NCI-H2029 treated with DMSO at 0.1 percent for 48 hours (cell line): ENCODE data around the gene CASQ1.

ENCODE experiments used
- DNase-seq: peaks from one replicate; lab custom pipeline; 2025; lab: John Stamatoyannopoulos, UW

CASQ1 gene

DNA sequence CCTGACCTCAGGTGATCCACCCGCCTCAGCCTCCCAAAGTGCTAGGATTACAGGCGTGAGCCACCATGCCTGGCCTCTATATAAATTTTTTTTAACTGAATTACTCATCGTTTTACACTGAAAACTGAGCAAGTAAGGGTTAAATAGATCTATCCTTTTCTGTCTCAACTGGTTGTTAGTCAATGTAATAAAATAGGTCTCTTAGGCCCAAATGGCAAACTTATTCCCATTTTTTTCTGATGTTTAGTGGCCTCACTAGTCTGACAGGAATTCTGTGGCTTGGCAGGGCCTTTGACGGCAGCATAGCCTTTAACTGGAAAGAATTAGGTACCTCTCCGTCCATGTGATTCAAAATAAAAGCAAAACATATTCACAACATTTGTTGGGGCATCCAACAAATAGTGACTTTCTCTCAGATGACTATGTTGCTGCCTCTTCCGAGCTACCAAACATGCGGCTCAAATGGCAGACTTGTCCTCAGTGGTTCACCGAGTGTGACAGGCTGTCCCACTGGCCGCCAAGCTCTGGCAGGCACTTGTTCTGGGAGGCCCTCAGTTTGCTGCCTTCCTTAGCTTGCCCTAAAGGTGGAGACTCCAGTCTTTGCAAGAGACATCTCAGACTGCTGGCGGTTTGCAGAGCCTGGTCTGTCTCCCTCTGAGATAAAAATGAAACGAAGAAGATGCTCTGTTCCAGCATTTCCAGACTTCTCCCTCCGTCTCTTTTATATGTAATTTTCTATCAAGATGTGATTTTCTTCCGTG lies 21.6 kb upstream of the CASQ1 start:
- no peak for DNase-seq

DNA sequence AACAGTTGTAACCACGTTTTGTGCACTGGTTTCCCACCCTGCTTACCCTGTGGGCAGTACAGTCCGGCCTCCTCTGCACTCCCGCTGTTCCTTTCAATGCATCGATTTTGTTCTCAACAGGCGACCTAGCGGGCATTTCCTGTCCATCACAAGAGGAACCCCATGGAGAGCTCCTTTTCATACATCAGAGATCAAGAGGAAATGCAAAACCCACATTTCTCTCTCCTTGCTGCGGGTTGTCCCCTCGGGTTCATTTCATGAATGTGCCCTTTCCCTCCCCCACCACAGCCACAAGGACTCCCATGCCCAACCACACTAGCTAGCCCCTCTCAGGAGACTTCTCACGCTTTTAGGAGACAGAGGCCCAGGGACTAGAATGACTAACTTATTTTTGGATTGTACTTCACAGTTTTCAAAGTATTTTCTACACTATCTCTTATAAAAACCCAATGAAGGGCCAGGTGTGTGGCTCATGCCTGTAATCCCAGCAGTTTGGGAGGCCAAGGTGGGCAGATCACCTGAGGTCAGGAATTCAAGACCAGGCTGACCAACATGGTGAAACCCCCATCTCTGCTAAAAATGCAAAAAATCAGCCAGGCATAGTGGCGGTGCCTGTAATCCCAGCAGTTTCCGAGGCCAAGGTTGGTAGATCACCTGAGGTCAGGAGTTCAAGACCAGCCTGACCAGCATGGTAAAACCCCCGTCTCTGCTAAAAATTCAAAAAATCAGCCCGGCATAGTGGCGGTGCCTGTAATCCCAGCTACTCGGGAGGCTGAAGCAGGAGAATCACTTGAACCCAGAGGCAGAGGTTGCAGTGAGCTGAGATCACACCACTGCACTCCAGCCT lies 20.6 kb upstream of the CASQ1 start:
- DNase-seq: no peak

GRCh38 chr1:160171354-160171753 lies 19.0 kb upstream of the CASQ1 start:
- no peak for DNase-seq

- DNase-seq: no peak
Measured at GRCh38 chr1:160171980-160172379, 18.4 kb upstream of the CASQ1 start.

GRCh38 chr1:160177231-160177630 lies 13.1 kb upstream of the CASQ1 start:
- DNase-seq: no peak

- DNase-seq: no peak
Measured at GRCh38 chr1:160177667-160178066, 12.7 kb upstream of the CASQ1 start.

- DNase-seq: no peak
Measured at GRCh38 chr1:160178731-160179130, 11.6 kb upstream of the CASQ1 start.

DNA sequence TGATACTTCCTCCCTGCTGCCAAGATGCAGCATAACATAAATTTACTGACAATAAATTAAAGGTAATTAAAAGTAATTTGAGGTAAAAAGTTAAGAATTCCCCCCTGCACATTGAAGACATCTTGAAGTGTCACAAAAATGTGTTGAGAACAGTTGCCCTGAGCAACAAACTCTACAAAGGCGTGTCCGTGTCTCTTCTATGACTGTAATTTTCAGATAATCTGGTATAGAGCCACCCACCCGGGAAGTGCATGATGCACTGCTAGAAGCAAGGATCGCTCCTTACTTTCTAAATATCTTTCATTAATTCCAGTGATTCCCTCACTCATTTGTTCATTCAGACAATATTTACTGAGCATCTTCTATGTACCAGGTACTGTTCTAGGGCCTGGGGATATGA lies 11.0 kb upstream of the CASQ1 start:
- DNase-seq: no peak

DNA sequence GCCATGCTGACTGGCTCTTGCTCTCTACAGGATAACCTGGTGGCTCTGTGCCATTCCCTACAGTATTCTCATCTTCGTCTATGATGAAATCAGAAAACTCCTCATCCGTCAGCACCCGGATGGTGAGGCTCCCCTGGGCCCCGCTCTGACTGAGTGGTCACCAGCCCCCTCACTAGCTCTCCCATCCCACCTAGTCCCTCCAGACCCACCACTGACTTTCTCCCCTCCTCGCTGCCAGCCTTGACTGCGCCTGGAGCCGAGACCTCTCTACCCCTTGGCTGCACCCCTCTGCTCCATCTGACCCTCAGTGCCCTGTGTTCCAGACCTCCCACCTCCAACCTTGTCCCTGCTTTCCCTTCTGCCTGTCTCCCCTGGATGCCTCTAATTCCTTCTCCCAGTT lies 4.1 kb upstream of the CASQ1 start:
- no peak for DNase-seq

DNA sequence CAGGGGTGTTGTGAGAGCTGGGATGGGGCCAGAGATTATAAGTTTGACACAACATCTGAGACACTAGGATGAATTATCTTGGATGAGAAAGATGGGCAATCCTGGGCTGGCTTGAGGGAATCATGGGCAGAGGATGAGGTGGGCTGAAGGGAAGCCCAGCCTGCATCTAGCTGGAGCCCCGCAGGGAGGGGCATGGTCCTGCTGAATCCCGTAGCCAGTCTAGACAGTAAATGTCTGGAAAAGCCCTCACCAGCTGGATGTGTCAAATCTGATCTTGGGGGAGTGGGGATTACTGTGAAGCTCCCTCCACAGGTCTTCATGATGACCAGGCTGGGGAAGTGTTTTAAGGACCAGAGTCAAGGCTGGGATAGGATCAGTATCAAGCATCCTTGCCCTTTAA lies 3.6 kb upstream of the CASQ1 start:
- no peak for DNase-seq

DNA sequence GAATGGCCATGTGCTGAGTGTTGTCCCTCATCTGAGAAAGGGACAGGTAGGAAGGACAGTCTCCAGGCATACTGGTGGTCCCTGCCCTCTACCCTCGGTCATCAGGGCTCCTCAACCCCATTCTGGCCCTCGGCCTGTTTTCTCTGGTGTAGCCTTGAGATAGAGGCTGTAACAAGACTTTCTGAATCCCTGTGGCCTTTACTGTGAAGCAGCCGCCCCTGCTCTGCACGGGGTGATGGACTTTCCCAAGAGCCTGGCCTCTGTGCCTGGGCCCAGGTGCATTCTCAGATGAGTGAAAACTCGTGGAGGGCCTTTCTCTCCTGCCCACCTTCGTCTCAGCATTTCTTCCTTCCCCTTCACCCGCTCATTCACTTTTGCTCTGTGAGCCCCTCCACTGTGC lies 3.0 kb upstream of the CASQ1 start:
- DNase-seq: no peak

- DNase-seq: no peak
Measured at GRCh38 chr1:160188341-160188740, 2.0 kb upstream of the CASQ1 start.

DNA sequence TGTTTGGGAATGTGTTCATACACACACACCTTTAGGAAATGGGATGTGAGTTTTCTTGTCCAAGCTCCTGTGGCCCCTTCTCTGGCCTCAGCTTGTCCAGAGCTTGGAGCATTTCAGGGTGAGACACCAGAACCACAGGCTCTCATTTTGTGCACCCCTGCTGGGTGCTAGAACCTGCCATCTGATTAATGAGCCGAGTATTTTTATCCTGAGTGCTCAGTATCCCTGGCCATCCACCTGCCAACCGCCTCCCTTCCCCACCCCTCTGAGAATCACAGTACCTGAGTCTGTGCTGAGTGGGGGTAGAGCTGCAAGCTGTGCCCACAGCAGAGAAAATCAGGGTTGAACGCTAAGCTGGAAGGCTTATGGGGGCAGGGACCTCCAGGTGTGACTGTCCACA lies 1.4 kb downstream of the CASQ1 start:
- no peak for DNase-seq

GRCh38 chr1:160192234-160192633 lies 1.9 kb downstream of the CASQ1 start:
- DNase-seq: no peak

DNA sequence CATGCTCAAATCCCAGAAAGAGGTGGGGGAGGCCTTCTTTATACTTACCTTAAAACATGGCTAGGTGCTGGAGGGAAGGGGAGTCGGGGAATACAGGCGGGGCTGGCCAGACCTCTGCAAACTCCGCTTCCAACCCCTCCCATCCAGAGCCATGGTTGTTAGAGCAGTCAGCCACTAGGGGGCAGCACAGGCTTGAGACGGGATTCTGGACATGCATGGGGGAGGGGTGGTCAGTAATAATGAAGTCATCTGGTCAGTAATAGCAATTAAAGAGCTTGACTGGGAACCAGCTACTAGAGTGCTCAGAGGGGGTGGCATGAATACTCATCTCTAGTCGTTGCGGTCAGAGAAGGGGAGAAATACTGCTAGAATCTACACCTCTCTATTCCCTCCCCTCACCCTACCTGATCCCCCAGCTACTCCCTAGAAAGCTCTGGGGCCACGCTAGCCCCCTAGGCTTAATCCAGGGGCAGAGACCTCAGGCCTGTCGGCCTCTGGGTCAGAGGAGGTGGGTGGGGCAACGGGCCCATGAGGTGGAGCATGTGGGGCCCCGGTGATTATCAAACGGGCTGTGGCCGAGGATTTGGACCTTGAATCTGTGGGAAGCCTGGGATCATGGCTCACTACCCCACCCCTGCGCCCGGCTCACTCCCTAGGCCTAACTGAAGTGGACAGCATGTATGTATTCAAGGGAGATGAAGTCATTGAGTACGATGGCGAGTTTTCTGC lies 2.9 kb downstream of the CASQ1 start:
- peak; percentile 64 for DNase-seq

DNA sequence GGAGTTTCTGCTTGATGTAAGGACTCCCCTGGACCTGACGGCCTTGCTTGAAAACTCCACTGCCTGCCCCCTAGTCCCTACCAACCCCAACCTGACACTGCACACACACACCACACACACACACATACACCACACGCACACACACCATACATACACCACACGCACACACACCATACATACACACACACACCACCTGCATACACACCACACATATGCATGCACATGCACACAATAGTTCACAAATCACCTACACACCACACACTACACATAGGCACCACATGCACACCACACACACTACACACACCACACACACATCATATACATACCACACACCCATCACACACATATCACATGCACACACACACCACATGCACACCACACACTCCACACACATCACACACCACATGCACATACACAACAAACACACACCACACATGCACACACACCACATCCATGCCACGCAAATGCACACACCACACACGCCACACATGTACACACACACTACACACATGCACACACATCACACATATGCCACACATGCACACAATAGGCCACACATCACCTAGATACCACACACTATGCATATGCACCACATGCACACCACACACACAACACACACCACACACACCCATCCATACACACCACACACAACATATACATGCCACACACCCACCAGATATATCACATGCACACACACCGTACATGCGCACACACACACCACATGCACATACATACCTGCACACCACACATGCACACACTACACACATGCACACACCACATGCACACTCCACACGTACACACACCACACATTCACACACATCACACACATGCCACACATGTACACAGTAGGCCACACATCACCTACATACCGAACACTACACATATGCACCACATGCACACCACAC lies 3.7 kb downstream of the CASQ1 start:
- DNase-seq: no peak

- no peak for DNase-seq
Measured at GRCh38 chr1:160194737-160195059, 4.3 kb downstream of the CASQ1 start.

- no peak for DNase-seq
Measured at GRCh38 chr1:160196143-160196542, 5.8 kb downstream of the CASQ1 start.

DNA sequence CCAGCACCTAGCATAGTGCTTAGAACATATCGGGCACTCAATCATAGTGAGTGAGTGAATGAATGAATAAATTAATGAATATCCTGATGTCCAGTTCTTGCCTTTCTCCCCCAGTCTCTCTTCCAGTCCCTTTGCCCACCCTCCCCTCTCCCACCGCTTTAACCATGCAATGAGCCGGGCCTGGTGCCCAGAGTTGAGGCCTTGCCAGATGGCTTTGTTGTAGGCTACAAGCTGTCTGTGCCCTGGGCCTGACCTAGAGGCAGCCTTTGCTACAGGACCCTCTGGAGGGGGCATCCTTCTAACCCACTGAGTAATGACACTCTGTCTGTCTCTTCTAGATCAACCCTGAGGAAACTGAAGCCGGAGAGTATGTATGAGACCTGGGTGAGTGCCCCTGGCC lies 6.9 kb downstream of the CASQ1 start:
- no peak for DNase-seq

GRCh38 chr1:160200786-160201185 lies 10.4 kb downstream of the CASQ1 start:
- DNase-seq: no peak

DNA sequence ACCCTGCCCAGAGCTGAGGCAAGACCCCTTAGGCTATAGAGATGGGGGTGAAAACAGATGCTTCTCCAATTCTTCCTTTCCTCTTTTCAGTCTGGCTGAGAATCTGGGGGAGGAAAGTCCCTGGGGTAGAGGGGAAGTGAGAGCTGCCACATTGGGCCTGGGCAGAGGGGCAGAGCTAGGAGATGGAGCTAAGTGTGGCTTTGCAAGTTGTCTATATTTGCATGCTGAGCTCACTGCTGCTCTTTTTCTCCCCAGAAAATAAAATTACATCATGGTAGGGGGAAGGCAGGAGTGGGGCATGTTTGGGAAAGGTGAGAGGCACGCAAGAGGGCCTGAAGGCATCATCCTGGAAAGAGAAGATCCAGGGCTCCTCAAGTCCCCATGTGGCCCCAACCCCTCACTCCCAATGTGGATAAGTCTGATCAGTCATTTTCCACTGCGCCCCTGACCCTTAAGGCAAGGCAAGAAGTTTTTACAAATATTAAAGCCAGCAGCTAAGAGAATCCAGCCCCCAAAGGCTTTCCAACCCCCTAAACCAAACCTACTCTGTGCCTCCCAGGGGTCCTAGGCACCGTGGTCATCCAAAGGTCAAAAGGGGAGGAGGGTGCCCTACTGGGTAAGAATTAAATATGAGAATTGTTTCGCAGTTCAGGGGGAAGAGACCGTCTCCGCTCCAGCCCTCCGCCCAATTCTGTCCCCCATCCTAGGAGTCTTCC lies 14.3 kb downstream of the CASQ1 start:
- no peak for DNase-seq
